Activated CD8-positive, alpha-beta memory T cell treated with anti-CD3 and anti-CD28 coated beads, Interleukin-2, amount 10 ng/mL, durations not matched to agents 7 days and 5 days (primary cell): Measurements from ENCODE around the gene LCP2. TPM values are rescaled to one million over a fixed set of nuclear protein-coding genes. Genes with fewer than 3 reads are reported as not detected.

Experiments used
- ATAC-seq: fragments of 150-1000 bp; cut with Tn5 transposase; one replicate; pipeline ENCODE4 v1.10.0; 2021; ENCODE audit warnings: moderate library complexity
- CTCF ChIA-PET: fragments of 350-600 bp; sonication (Branson Sonifier 250); formaldehyde crosslinking; loops from one replicate; lab custom pipeline; 2021; ENCODE audit warnings: antibody characterized with exemption; lab: Charles Lee
- DNase-seq: peaks from one replicate; pipeline ENCODE4 v3.0.0-alpha.2; 2020
- H3K27ac Mint-ChIP-seq: one replicate; pipeline ENCODE4 v1.8.0; 2021; ENCODE audit warnings: mild to moderate bottlenecking, mixed read lengths
- H3K27me3 Mint-ChIP-seq: one replicate; pipeline ENCODE4 v1.8.0; 2021; ENCODE audit warnings: mixed read lengths
- H3K36me3 Mint-ChIP-seq: one replicate; pipeline ENCODE4 v1.8.0; 2021; ENCODE audit warnings: mild to moderate bottlenecking, mixed read lengths
- H3K4me1 Mint-ChIP-seq: one replicate; pipeline ENCODE4 v1.8.0; 2021; ENCODE audit warnings: mixed read lengths
- H3K4me3 Mint-ChIP-seq: one replicate; pipeline ENCODE4 v1.8.0; 2021; ENCODE audit warnings: mild to moderate bottlenecking, moderate library complexity, mixed read lengths
- H3K9me3 Mint-ChIP-seq: one replicate; pipeline ENCODE4 v1.8.0; 2022; ENCODE audit warnings: low read depth, mixed read lengths
- total RNA-seq, 2 experiments: library from RNA; stranded (reverse); gene quantifications; one replicate each; pipeline ENCODE4 v1.2.3, GENCODE V29; 2021

Gene LCP2
- total RNA-seq, result 100 to 1,000 TPM; 393 to 419 TPM

- DNase-seq (peak; percentile 77), ATAC-seq (peak; percentile 63)
- H3K4me3 Mint-ChIP-seq, result peak within 1 kb of the TSS; percentile 95
- CTCF ChIA-PET, result interaction anchor here (0.9 to 22.2 kb wide), 13 partner anchors 9 to 71 kb away, joined by 3 to 499 read pairs (median 10); no protein-coding TSS in a partner anchor
- no peaks in the 10 kb centered on the region for H3K9me3 Mint-ChIP-seq
- peaks cover 56% of the 10 kb centered on the region for H3K4me1 Mint-ChIP-seq
- H3K27ac Mint-ChIP-seq, result peak within 1 kb of the TSS; percentile 95
- H3K27me3 Mint-ChIP-seq, result no peaks in the 10 kb centered on the region
- peaks cover 47% of the 10 kb centered on the region for H3K36me3 Mint-ChIP-seq
Measured at GRCh38 chr5:170297589-170298462, at the start of gene LCP2. Gene LCP2, minus strand, starts transcription at chr5:170297777. Its CDS starts 166 bp downstream, at chr5:170297611.

- Mint-ChIP-seq H3K27me3 (peaks cover 39% of the 10 kb centered on the region), H3K9me3 (no peaks in the 10 kb centered on the region), H3K4me1 (peaks cover 6% of the 10 kb centered on the region), H3K36me3 (no peaks in the 10 kb centered on the region), H3K4me3 (no peak overlapping the region), H3K27ac (no peak overlapping the region)
- CTCF ChIA-PET, result interaction anchor here (1.0 to 2.3 kb wide), 4 partner anchors 8 to 246 kb away, joined by 4 to 14 read pairs (median 4); no protein-coding TSS in a partner anchor
- ATAC-seq (no peak), DNase-seq (no peak)
Measured at GRCh38 chr5:170347022-170347567, 49.5 kb upstream of the LCP2 start.

GRCh38 chr5:170345971-170346370 is 48.4 kb upstream of the LCP2 start:
- ATAC-seq (no peak), DNase-seq (no peak)
- peaks cover 36% of the 10 kb centered on the region for H3K27me3 Mint-ChIP-seq
- H3K9me3 Mint-ChIP-seq, result no peaks in the 10 kb centered on the region
- peaks cover 6% of the 10 kb centered on the region for H3K4me1 Mint-ChIP-seq
- no peaks in the 10 kb centered on the region for H3K36me3 Mint-ChIP-seq
- CTCF ChIA-PET, result interaction anchor here (1.1 to 1.4 kb wide), 3 partner anchors 8 to 120 kb away, joined by 3 to 4 read pairs (median 3); no protein-coding TSS in a partner anchor
- H3K4me3 Mint-ChIP-seq, result no peak overlapping the region
- no peak overlapping the region for H3K27ac Mint-ChIP-seq

- Mint-ChIP-seq H3K36me3 (no peaks in the 10 kb centered on the region), H3K9me3 (no peaks in the 10 kb centered on the region), H3K27ac (no peak overlapping the region), H3K4me3 (no peak overlapping the region), H3K4me1 (peaks cover 17% of the 10 kb centered on the region), H3K27me3 (peaks cover 16% of the 10 kb centered on the region)
- DNase-seq, result no peak
- ATAC-seq, result no peak
- CTCF ChIA-PET, result interaction anchor here (1.3 to 7.6 kb wide), 5 partner anchors 41 to 119 kb away, joined by 3 to 205 read pairs (median 4); partner anchors contain the start of gene LCP2
Measured at GRCh38 chr5:170343177-170343576, 45.6 kb upstream of the LCP2 start.

- H3K4me1 Mint-ChIP-seq, result peaks cover 26% of the 10 kb centered on the region
- H3K4me3 Mint-ChIP-seq, result no peak overlapping the region
- no peak overlapping the region for H3K27ac Mint-ChIP-seq
- CTCF ChIA-PET, result interaction anchor here (1.3 to 7.6 kb wide), 5 partner anchors 40 to 118 kb away, joined by 3 to 205 read pairs (median 110); partner anchors contain the start of gene LCP2
- ATAC-seq (no peak), DNase-seq (no peak)
- no peaks in the 10 kb centered on the region for H3K36me3 Mint-ChIP-seq
- H3K27me3 Mint-ChIP-seq, result peaks cover 8% of the 10 kb centered on the region
- H3K9me3 Mint-ChIP-seq, result no peaks in the 10 kb centered on the region
Measured at GRCh38 chr5:170342153-170342725, 44.7 kb upstream of the LCP2 start.

- Mint-ChIP-seq H3K4me1 (peaks cover 31% of the 10 kb centered on the region), H3K4me3 (no peak overlapping the region), H3K36me3 (no peaks in the 10 kb centered on the region), H3K9me3 (no peaks in the 10 kb centered on the region), H3K27me3 (peaks cover 8% of the 10 kb centered on the region), H3K27ac (no peak overlapping the region)
- CTCF ChIA-PET, result interaction anchor here (1.3 to 7.6 kb wide), 6 partner anchors 39 to 118 kb away, joined by 3 to 205 read pairs (median 57); partner anchors contain the start of gene LCP2
- ATAC-seq (no peak), DNase-seq (no peak)
Measured at GRCh38 chr5:170341545-170341944, 44.0 kb upstream of the LCP2 start.

GRCh38 chr5:170339780-170340167 is 42.2 kb upstream of the LCP2 start:
- no peak overlapping the region for H3K27ac Mint-ChIP-seq
- CTCF ChIA-PET, result interaction anchor here (1.1 to 7.6 kb wide), 22 partner anchors 8 to 344 kb away, joined by 3 to 205 read pairs (median 12); partner anchors contain the start of gene LCP2
- peaks cover 36% of the 10 kb centered on the region for H3K4me1 Mint-ChIP-seq

GRCh38 chr5:170338933-170339779 is 41.6 kb upstream of the LCP2 start:
- Mint-ChIP-seq H3K9me3 (no peaks in the 10 kb centered on the region), H3K4me1 (peaks cover 36% of the 10 kb centered on the region), H3K27ac (no peak overlapping the region), H3K4me3 (no peak overlapping the region), H3K36me3 (peaks cover 2% of the 10 kb centered on the region), H3K27me3 (no peaks in the 10 kb centered on the region)
- DNase-seq, result peak; percentile 82
- CTCF ChIA-PET, result interaction anchor here (0.8 to 7.6 kb wide), 35 partner anchors 9 to 345 kb away, joined by 3 to 205 read pairs (median 7); partner anchors contain the start of gene LCP2
- ATAC-seq, result peak; percentile 76

More at GRCh38 chr5:170339780-170340167, 42.2 kb upstream of the LCP2 start:
- Mint-ChIP-seq H3K27me3 (no peaks in the 10 kb centered on the region), H3K4me3 (no peak overlapping the region), H3K36me3 (peaks cover 2% of the 10 kb centered on the region), H3K9me3 (no peaks in the 10 kb centered on the region)
- ATAC-seq (no peak), DNase-seq (no peak)

- H3K9me3 Mint-ChIP-seq, result no peaks in the 10 kb centered on the region
- H3K4me1 Mint-ChIP-seq, result peaks cover 36% of the 10 kb centered on the region
- no peaks in the 10 kb centered on the region for H3K27me3 Mint-ChIP-seq
- CTCF ChIA-PET, result interaction anchor here (0.8 to 7.6 kb wide), 31 partner anchors 8 to 346 kb away, joined by 3 to 205 read pairs (median 8); partner anchors contain the start of gene LCP2
- H3K27ac Mint-ChIP-seq, result no peak overlapping the region
- ATAC-seq, result no peak
- no peak for DNase-seq
- peaks cover 2% of the 10 kb centered on the region for H3K36me3 Mint-ChIP-seq
- H3K4me3 Mint-ChIP-seq, result no peak overlapping the region
Measured at GRCh38 chr5:170338291-170338690, 40.7 kb upstream of the LCP2 start.

GRCh38 chr5:170337045-170337733 is 39.6 kb upstream of the LCP2 start:
- peaks cover 2% of the 10 kb centered on the region for H3K36me3 Mint-ChIP-seq
- no peaks in the 10 kb centered on the region for H3K9me3 Mint-ChIP-seq
- H3K27me3 Mint-ChIP-seq, result no peaks in the 10 kb centered on the region
- no peak for ATAC-seq
- H3K27ac Mint-ChIP-seq, result peak overlapping the region; percentile 42
- peaks cover 36% of the 10 kb centered on the region for H3K4me1 Mint-ChIP-seq
- DNase-seq, result no peak
- CTCF ChIA-PET, result interaction anchor here (1.4 to 7.6 kb wide), 10 partner anchors 24 to 113 kb away, joined by 3 to 205 read pairs (median 22); partner anchors contain the start of gene LCP2
- H3K4me3 Mint-ChIP-seq, result no peak overlapping the region

- ATAC-seq (no peak), DNase-seq (no peak)
- H3K27ac Mint-ChIP-seq, result peak overlapping the region; percentile 81
- H3K4me3 Mint-ChIP-seq, result no peak overlapping the region
- H3K4me1 Mint-ChIP-seq, result peaks cover 36% of the 10 kb centered on the region
- no peaks in the 10 kb centered on the region for H3K9me3 Mint-ChIP-seq
- H3K27me3 Mint-ChIP-seq, result no peaks in the 10 kb centered on the region
- peaks cover 2% of the 10 kb centered on the region for H3K36me3 Mint-ChIP-seq
- CTCF ChIA-PET, result interaction anchor here (4.6 to 7.6 kb wide), 3 partner anchors 61 to 112 kb away, joined by 67 to 205 read pairs (median 110); no protein-coding TSS in a partner anchor
Measured at GRCh38 chr5:170336065-170336464, 38.5 kb upstream of the LCP2 start.
